WTC11 (cell line): ENCODE measurements around the gene RNF113B. TPM values are rescaled to one million over a fixed set of nuclear protein-coding genes. Genes with fewer than 3 reads are reported as not detected.

Source experiments
- ATAC-seq: fragments of 200-7000 bp; cut with Tn5 transposase; 2 replicates; pipeline ENCODE4 v1.10.0; 2021; ENCODE audit warnings: mild to moderate bottlenecking, moderate library complexity
- CTCF ChIA-PET: fragments of 300-600 bp; sonication (Branson Sonifier 250); formaldehyde crosslinking; loops from one replicate; lab custom pipeline; 2021; ENCODE audit warnings: antibody characterized with exemption; lab: Charles Lee
- POLR2A ChIA-PET: fragments of 350-600 bp; sonication (Branson Sonifier 250); formaldehyde crosslinking; loops from one replicate; lab custom pipeline; 2021; ENCODE audit warnings: antibody characterized with exemption; lab: Charles Lee
- DNase-seq: peaks from one replicate; pipeline ENCODE4 v3.0.0; 2021; ENCODE audit warnings: low spot score
- H3K27ac Mint-ChIP-seq: 2 replicates; pipeline ENCODE4 v1.8.0; 2021; ENCODE audit warnings: mixed read lengths
- H3K27me3 Mint-ChIP-seq: 2 replicates; pipeline ENCODE4 v1.8.0; 2021; ENCODE audit warnings: low read depth, mild to moderate bottlenecking, moderate library complexity, mixed read lengths
- H3K36me3 Mint-ChIP-seq: 2 replicates; pipeline ENCODE4 v1.8.0; 2021; ENCODE audit warnings: mixed read lengths
- H3K4me1 Mint-ChIP-seq: 2 replicates; pipeline ENCODE4 v1.8.0; 2022; ENCODE audit warnings: mixed read lengths
- H3K4me3 Mint-ChIP-seq: 2 replicates; pipeline ENCODE4 v1.8.0; 2021; ENCODE audit warnings: mild to moderate bottlenecking, moderate library complexity, mixed read lengths
- H3K9me3 Mint-ChIP-seq: 2 replicates; pipeline ENCODE4 v1.8.0; 2021; ENCODE audit warnings: mixed read lengths
- MXD4 ChIP-seq: fragments of 250-450 bp; sonication (Bioruptor Pico); IDR thresholded peaks from 2 replicates; pipeline ENCODE4 v1.8.0; 2021; ENCODE audit warnings: mild to moderate bottlenecking, moderate library complexity, borderline replicate concordance
- SOX15 ChIP-seq: fragments of 250-450 bp; sonication (Bioruptor Pico); IDR thresholded peaks from 2 replicates; pipeline ENCODE4 v1.9.0; 2021; ENCODE audit warnings: mild to moderate bottlenecking
- TCF7 ChIP-seq: sonication (generic); formaldehyde crosslinking; IDR thresholded peaks from 2 replicates; pipeline ENCODE4 v1.8.0; 2022; ENCODE audit warnings: mild to moderate bottlenecking, low read depth, missing genetic modification reagents, moderate library complexity
- TEAD4 ChIP-seq: sonication (generic); formaldehyde crosslinking; IDR thresholded peaks from 2 replicates; pipeline ENCODE4 v1.8.0; 2022; ENCODE audit warnings: mild to moderate bottlenecking, missing genetic modification reagents
- ZNF416 ChIP-seq: fragments of 250-450 bp; sonication (Bioruptor Pico); IDR thresholded peaks from 2 replicates; pipeline ENCODE4 v1.9.0; 2021; ENCODE audit warnings: mild to moderate bottlenecking, inconsistent platforms
- total RNA-seq: library from RNA; stranded (reverse); gene quantifications from 3 replicates; pipeline ENCODE4 v1.2.3, GENCODE V29; 2021
- TF ChIP-seq, protein P1 (sequence below): sonication (generic); formaldehyde crosslinking; IDR thresholded peaks from 2 replicates; pipeline ENCODE4 v1.8.0; 2023; ENCODE audit warnings: missing genetic modification reagents
- TF ChIP-seq, protein P2 (sequence below): fragments of 250-450 bp; sonication (Bioruptor Pico); conservative IDR thresholded peaks from 2 replicates; pipeline ENCODE4 v1.9.0; 2021; ENCODE audit warnings: mild to moderate bottlenecking
- TF ChIP-seq, protein P3 (sequence below): sonication (generic); formaldehyde crosslinking; IDR thresholded peaks from 2 replicates; pipeline ENCODE4 v1.8.0; 2022; ENCODE audit warnings: mild to moderate bottlenecking, missing genetic modification reagents
- TF ChIP-seq, protein P4 (sequence below): fragments of 250-450 bp; sonication (Bioruptor Pico); IDR thresholded peaks from 2 replicates; pipeline ENCODE4 v1.9.0; 2021; ENCODE audit warnings: moderate library complexity, mild to moderate bottlenecking, inconsistent platforms, borderline replicate concordance
- TF ChIP-seq, protein P5 (sequence below): sonication (generic); formaldehyde crosslinking; IDR thresholded peaks from 2 replicates; pipeline ENCODE4 v1.8.0; 2023; ENCODE audit warnings: mild to moderate bottlenecking, missing genetic modification reagents

Gene RNF113B
- total RNA-seq, 1 experiment from 2014 or later = not detected

DNA sequence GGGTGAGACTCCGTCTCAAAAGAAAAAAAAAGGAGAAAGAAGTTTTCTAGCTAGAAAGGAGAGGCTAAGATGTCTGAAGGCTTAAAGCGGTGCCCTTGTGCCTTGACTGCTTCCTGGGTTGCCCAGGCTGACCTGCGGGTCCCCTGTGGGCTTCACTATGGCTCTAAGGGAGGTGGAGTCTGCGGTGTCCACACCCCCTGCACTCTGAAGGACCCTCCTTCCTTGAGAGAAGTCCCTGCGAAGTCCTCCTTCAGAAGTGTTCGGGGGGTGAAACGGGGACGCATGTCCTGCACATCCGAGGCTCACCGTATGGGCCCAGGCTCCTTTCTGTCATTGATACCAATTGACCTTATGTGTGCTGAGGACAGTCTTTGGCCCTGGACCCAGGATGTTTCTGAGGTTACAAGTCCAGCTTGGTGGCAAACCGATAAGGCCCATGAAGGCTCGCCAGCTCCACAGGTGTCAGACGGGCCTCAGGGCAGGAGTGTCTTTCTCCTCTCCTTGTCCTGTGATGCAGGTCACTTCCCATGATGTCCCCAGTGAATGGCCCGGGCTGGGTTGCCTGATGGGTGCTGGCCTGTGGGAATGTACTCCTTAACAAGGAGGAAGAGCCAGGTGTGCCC, 11.6 kb upstream of the RNF113B start:
- Mint-ChIP-seq H3K27me3 (no peaks in the 10 kb centered on the region), H3K36me3 (no peaks in the 10 kb centered on the region), H3K27ac (no peak overlapping the region; the same call in 1 of the 2 replicates), H3K4me3 (no peak overlapping the region), H3K4me1 (peaks cover 36% of the 10 kb centered on the region), H3K9me3 (0 out of 2 replicates have a peak, but pooled peaks cover 3% of the 10 kb centered on the region)
- ChIA-PET CTCF (interaction anchor here (0.8 kb wide), 1 partner anchor 12 kb away, joined by 3 read pairs; no protein-coding TSS in a partner anchor), POLR2A (no interaction called here)
- TF ChIP-seq TEAD4 = no peak
- no peak for DNase-seq
- peak; percentile 55 for ATAC-seq

DNA sequence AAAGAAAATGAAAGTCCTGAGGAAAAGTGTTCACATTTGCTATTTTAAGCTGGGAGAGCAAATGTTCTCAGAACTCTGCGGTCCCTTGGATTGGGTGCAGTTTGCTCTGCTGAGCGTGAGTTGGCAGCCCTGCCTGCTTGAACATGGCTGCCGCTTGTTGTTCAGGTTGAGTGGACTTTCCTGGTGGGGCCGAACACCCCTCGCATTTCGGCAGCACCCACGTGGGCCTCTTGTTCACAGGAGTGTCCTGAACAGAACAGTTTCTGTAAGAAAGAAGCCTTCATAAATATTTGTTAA, 10.8 kb upstream of the RNF113B start:
- no peaks in the 10 kb centered on the region for H3K36me3 Mint-ChIP-seq
- POLR2A ChIA-PET = no interaction called here
- TF ChIP-seq, protein P1, sequence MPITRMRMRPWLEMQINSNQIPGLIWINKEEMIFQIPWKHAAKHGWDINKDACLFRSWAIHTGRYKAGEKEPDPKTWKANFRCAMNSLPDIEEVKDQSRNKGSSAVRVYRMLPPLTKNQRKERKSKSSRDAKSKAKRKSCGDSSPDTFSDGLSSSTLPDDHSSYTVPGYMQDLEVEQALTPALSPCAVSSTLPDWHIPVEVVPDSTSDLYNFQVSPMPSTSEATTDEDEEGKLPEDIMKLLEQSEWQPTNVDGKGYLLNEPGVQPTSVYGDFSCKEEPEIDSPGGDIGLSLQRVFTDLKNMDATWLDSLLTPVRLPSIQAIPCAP (CRISPR knock-in tag) = no peak
- no peak for TF ChIP-seq ZNF416 (CRISPR knock-in tag)
- no peak for TF ChIP-seq MXD4 (CRISPR knock-in tag)
- TF ChIP-seq SOX15 (CRISPR knock-in tag) = no peak
- TF ChIP-seq, protein P2, sequence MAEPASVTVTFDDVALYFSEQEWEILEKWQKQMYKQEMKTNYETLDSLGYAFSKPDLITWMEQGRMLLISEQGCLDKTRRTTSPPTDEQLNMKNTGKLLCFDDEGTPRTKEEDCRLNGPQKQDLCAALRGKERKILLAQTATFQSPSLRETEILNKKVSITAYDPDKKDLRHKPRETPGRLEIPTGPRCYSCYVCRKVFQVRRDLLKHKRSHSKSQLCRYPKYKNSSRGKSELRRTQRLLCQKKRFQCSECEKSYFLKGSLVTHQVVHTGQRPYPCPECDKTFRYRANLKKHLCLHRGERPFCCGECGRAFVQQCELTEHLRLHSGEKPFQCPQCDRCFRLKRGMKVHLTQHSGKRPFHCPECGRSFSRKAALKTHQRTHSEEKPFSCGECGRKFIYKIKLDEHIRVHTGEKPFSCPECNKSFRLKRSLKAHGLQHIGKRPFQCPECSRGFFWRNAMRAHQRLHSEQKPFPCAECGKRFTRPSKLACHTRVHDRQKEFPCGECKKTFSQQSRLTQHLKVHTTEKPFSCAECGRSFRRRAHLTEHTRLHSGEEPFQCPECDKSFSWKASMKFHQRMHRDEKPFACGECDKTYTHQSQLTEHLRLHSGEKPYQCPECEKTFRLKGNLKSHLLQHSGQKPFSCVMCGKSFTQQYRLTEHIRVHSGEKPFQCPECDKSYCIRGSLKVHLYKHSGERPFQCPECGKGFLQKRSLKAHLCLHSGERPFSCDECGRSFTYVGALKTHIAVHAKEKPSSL (CRISPR knock-in tag) = no peak
- TF ChIP-seq TCF7 (CRISPR knock-in tag) = no peak
- TF ChIP-seq, all 79 proteins: peak for 0

DNA sequence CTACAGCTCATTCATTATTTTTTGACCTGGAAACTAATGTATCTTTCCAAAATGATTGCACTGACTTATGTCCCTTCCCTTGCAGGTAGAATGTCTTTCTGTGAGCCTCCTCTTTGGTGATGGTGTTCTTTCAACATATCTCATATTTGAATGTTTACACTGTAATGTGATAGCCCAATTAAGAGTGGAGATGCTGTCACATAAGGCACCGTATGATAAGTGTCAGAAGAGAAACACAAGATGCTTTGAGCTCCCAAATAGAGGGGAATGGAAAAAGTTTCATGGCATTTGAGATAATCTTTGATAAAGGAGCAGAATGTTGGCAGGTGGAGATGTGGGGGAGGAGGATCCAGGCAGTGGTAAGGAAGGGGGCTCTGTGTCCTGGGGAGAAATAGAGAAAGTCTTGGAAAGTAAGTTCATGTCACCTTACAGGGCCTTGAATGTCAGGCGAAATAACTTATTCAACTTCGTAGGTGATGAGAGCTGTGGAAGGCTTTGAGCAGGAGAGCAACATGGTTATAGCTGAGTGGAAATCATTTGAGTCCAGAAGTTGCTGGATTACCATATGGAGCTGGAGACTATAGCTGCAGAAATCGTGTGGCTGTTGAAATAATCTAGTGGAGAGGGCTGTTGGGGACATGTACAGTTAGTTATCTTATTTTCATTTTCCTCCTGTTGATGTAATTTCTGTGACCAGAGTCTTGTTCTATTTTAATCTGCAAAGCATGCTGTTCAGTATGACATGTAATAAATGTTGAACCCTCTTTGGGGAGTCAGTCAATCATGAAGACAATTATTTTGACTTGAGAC, 10.3 kb upstream of the RNF113B start:
- H3K9me3 Mint-ChIP-seq = 0 out of 2 replicates have a peak, but pooled peaks cover 3% of the 10 kb centered on the region

More for the DNA sequence above, 10.8 kb upstream of the RNF113B start:
- H3K4me3 Mint-ChIP-seq = no peak overlapping the region
- no peak for ATAC-seq
- H3K27ac Mint-ChIP-seq = no peak overlapping the region
- DNase-seq = no peak
- CTCF ChIA-PET = no interaction called here
- peaks cover 44% of the 10 kb centered on the region for H3K4me1 Mint-ChIP-seq
- no peaks in the 10 kb centered on the region for H3K27me3 Mint-ChIP-seq
- 0 out of 2 replicates have a peak, but pooled peaks cover 3% of the 10 kb centered on the region for H3K9me3 Mint-ChIP-seq

More for the DNA sequence above, 10.3 kb upstream of the RNF113B start:
- ATAC-seq (no peak), DNase-seq (no peak)
- TF ChIP-seq ZNF416 (CRISPR knock-in tag) (no peak), TCF7 (CRISPR knock-in tag) (no peak)
- TF ChIP-seq, protein P3, sequence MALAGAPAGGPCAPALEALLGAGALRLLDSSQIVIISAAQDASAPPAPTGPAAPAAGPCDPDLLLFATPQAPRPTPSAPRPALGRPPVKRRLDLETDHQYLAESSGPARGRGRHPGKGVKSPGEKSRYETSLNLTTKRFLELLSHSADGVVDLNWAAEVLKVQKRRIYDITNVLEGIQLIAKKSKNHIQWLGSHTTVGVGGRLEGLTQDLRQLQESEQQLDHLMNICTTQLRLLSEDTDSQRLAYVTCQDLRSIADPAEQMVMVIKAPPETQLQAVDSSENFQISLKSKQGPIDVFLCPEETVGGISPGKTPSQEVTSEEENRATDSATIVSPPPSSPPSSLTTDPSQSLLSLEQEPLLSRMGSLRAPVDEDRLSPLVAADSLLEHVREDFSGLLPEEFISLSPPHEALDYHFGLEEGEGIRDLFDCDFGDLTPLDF = no peak
- TF ChIP-seq, protein P4, sequence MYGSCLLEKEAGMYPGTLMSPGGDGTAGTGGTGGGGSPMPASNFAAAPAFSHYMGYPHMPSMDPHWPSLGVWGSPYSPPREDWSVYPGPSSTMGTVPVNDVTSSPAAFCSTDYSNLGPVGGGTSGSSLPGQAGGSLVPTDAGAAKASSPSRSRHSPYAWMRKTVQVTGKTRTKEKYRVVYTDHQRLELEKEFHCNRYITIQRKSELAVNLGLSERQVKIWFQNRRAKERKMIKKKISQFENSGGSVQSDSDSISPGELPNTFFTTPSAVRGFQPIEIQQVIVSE = no peak
- TF ChIP-seq, protein P5, sequence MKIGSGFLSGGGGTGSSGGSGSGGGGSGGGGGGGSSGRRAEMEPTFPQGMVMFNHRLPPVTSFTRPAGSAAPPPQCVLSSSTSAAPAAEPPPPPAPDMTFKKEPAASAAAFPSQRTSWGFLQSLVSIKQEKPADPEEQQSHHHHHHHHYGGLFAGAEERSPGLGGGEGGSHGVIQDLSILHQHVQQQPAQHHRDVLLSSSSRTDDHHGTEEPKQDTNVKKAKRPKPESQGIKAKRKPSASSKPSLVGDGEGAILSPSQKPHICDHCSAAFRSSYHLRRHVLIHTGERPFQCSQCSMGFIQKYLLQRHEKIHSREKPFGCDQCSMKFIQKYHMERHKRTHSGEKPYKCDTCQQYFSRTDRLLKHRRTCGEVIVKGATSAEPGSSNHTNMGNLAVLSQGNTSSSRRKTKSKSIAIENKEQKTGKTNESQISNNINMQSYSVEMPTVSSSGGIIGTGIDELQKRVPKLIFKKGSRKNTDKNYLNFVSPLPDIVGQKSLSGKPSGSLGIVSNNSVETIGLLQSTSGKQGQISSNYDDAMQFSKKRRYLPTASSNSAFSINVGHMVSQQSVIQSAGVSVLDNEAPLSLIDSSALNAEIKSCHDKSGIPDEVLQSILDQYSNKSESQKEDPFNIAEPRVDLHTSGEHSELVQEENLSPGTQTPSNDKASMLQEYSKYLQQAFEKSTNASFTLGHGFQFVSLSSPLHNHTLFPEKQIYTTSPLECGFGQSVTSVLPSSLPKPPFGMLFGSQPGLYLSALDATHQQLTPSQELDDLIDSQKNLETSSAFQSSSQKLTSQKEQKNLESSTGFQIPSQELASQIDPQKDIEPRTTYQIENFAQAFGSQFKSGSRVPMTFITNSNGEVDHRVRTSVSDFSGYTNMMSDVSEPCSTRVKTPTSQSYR = no peak
- Mint-ChIP-seq H3K36me3 (no peaks in the 10 kb centered on the region), H3K4me3 (no peak overlapping the region), H3K27ac (peak overlapping the region; percentile 35; the same call in 1 of the 2 replicates), H3K4me1 (peaks cover 44% of the 10 kb centered on the region), H3K27me3 (no peaks in the 10 kb centered on the region)
- CTCF ChIA-PET = no interaction called here
- POLR2A ChIA-PET = interaction anchor here (1.0 kb wide), 1 partner anchor 13 kb away, joined by 4 read pairs; no protein-coding TSS in a partner anchor
